ENCODE data around the gene CES2.

Gene CES2

GRCh38 chr16:66902648-66903543, 32.4 kb upstream of the CES2 start:
- 85 to 86% methylated on average over 14 of the region's 14 CpGs for WGBS, 2 experiments
- no peaks in the 10 kb centered on the region for H3K9me3 ChIP-seq (ENCODE audit: control insufficient read depth, low read length)
- no peaks in the 10 kb centered on the region for H3K4me1 ChIP-seq (ENCODE audit: control insufficient read depth, insufficient read depth, low read length)

GRCh38 chr16:66903544-66904427, 31.5 kb upstream of the CES2 start:
- 90 to 92% methylated on average over 11 of the region's 11 CpGs for WGBS, 2 experiments
- Histone ChIP-seq H3K4me1 (ENCODE audit: control insufficient read depth, insufficient read depth, low read length) (no peaks in the 10 kb centered on the region), H3K4me3 (ENCODE audit: insufficient read depth, low read depth, low read length) (no peak overlapping the region), H3K36me3 (ENCODE audit: control insufficient read depth, insufficient read depth, low read length) (no peaks in the 10 kb centered on the region), H3K27ac (ENCODE audit: insufficient read depth, low read depth, low read length, poor library complexity, severe bottlenecking) (no peak overlapping the region), H3K27me3 (ENCODE audit: control insufficient read depth, insufficient read depth, low read length, poor library complexity, severe bottlenecking) (no peaks in the 10 kb centered on the region), H3K9me3 (ENCODE audit: control insufficient read depth, low read length) (no peaks in the 10 kb centered on the region)

More at GRCh38 chr16:66902648-66903543, 32.4 kb upstream of the CES2 start:
- Histone ChIP-seq H3K27me3 (ENCODE audit: control insufficient read depth, insufficient read depth, low read length, poor library complexity, severe bottlenecking) (no peaks in the 10 kb centered on the region), H3K27ac (ENCODE audit: insufficient read depth, low read depth, low read length, poor library complexity, severe bottlenecking) (no peak overlapping the region), H3K36me3 (ENCODE audit: control insufficient read depth, insufficient read depth, low read length) (no peaks in the 10 kb centered on the region), H3K4me3 (ENCODE audit: insufficient read depth, low read depth, low read length) (no peak overlapping the region)

DNA sequence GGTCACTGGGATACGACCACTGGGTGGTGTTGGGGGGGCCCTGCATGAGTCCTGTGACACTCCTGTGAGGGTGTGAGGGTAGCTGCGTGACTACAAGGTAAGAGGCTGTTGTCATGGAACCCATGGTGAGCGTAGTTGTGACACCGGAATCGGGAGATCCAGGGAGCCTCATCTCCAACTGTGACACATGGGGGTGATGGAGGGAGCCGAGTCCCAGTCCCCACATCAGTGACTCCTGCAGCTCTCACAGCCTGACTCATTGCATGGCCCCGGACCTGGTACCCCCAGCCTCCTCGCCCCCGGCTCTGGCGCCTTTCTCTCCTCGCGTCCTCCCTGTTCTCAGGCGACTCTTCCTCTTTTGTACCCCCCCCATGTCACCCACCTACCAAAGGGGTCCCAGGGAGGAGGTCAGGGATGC, 30.9 kb upstream of the CES2 start:
- 91 to 95% methylated on average over 13 of the region's 13 CpGs for WGBS, 2 experiments
- H3K4me1 ChIP-seq (ENCODE audit: control insufficient read depth, insufficient read depth, low read length): no peaks in the 10 kb centered on the region
- no peak overlapping the region for H3K27ac ChIP-seq (ENCODE audit: insufficient read depth, low read depth, low read length, poor library complexity, severe bottlenecking)
- H3K4me3 ChIP-seq (ENCODE audit: insufficient read depth, low read depth, low read length): no peak overlapping the region
- no peaks in the 10 kb centered on the region for H3K27me3 ChIP-seq (ENCODE audit: control insufficient read depth, insufficient read depth, low read length, poor library complexity, severe bottlenecking)
- no peaks in the 10 kb centered on the region for H3K36me3 ChIP-seq (ENCODE audit: control insufficient read depth, insufficient read depth, low read length)
- no peaks in the 10 kb centered on the region for H3K9me3 ChIP-seq (ENCODE audit: control insufficient read depth, low read length)

DNA sequence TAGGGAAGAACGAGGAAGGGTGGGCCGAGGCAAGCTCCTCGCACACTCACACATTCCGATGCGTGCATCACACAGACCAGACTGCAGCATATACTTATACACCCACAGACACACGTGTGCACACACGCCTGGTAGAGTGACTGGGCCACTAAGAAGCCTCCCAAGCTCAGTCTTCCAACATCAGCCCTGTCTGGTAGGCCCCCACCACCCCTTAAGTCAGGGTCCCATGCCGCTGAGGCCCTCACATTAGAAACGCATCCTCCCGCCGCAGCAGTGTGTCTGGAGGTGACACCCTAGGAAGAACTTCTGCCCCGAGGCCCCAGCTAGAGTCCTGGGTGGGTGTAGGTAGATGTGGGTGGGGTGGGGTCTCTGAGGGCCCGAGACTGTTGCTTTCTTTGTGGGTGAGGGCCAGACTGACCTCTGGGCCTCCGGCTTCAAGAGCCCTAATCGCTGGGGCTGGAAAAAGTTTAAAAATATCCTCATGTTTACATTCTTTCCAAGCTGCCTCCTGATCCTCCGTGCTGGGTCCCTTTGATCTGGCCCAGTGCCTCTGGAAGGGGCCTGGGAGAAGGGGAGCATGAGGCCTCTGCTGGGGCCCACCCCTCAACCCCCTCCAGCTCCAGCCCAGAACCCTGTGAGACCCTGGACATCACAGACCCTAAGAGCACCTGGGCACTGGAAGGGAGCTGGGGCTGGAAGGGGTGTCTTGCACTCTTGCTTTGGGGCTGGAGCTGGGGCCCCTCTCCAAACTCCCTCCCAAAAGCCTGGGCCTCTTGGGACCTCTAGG, 30.3 kb upstream of the CES2 start:
- no peaks in the 10 kb centered on the region for H3K27me3 ChIP-seq (ENCODE audit: control insufficient read depth, insufficient read depth, low read length, poor library complexity, severe bottlenecking)
- H3K4me1 ChIP-seq (ENCODE audit: control insufficient read depth, insufficient read depth, low read length): no peaks in the 10 kb centered on the region
- no peaks in the 10 kb centered on the region for H3K9me3 ChIP-seq (ENCODE audit: control insufficient read depth, low read length)
- no peaks in the 10 kb centered on the region for H3K36me3 ChIP-seq (ENCODE audit: control insufficient read depth, insufficient read depth, low read length)
- no peak overlapping the region for H3K4me3 ChIP-seq (ENCODE audit: insufficient read depth, low read depth, low read length)
- WGBS, 2 experiments: 88% methylated on average over 16 of the region's 16 CpGs
- no peak overlapping the region for H3K27ac ChIP-seq (ENCODE audit: insufficient read depth, low read depth, low read length, poor library complexity, severe bottlenecking)

GRCh38 chr16:66905633-66906539, 29.4 kb upstream of the CES2 start:
- Histone ChIP-seq H3K27me3 (ENCODE audit: control insufficient read depth, insufficient read depth, low read length, poor library complexity, severe bottlenecking) (no peaks in the 10 kb centered on the region), H3K4me1 (ENCODE audit: control insufficient read depth, insufficient read depth, low read length) (no peaks in the 10 kb centered on the region), H3K4me3 (ENCODE audit: insufficient read depth, low read depth, low read length) (no peak overlapping the region), H3K27ac (ENCODE audit: insufficient read depth, low read depth, low read length, poor library complexity, severe bottlenecking) (no peak overlapping the region), H3K36me3 (ENCODE audit: control insufficient read depth, insufficient read depth, low read length) (no peaks in the 10 kb centered on the region), H3K9me3 (ENCODE audit: control insufficient read depth, low read length) (no peaks in the 10 kb centered on the region)
- 80 to 82% methylated on average over 11 of the region's 11 CpGs for WGBS, 2 experiments

DNA sequence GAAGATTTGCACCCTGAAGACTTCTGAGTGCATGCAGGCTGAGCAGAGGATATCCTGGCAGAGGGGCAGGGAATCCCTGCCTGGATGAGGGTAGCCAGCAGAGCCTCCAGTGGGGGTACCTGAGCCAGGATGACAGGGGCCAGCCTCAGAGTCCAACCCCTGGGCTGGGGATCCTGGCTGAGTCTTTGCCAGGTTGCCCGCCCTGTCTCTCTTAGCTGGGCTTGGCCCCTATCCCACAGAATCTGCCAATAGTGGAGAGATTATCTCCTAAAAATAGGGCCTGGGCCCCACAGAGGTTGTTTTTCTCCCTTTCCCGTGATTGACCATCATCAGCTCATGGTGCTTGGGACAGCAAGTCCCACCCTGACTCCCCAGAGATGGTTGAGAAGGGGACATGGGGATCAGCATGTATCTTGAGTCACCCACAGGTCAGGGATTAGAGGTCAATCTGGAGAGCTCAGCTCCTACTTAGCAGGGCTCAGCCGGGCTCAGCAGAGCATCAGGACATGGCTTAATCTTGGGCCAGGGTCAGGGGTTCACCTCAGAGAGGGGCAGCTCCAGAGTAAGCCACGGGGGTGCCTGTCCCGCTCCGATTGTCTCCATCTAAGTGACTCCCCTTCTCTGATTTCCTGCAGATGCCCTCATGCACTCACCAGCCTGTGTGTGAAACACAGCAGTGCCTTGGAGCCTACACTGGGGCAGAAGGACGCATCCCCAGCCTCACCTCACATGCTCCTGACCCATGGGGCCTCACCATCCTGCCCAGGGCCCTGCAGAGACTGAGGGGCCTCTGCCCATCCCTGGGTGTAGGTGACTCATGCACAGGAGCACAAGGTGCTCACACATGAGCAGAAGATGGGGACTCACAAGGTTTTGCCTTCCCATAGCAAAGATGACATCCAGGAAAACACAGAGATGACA, 28.1 kb upstream of the CES2 start:
- H3K4me1 ChIP-seq (ENCODE audit: control insufficient read depth, insufficient read depth, low read length): no peaks in the 10 kb centered on the region
- H3K4me3 ChIP-seq (ENCODE audit: insufficient read depth, low read depth, low read length): no peak overlapping the region
- no peaks in the 10 kb centered on the region for H3K9me3 ChIP-seq (ENCODE audit: control insufficient read depth, low read length)
- no peaks in the 10 kb centered on the region for H3K36me3 ChIP-seq (ENCODE audit: control insufficient read depth, insufficient read depth, low read length)
- H3K27ac ChIP-seq (ENCODE audit: insufficient read depth, low read depth, low read length, poor library complexity, severe bottlenecking): no peak overlapping the region
- no peaks in the 10 kb centered on the region for H3K27me3 ChIP-seq (ENCODE audit: control insufficient read depth, insufficient read depth, low read length, poor library complexity, severe bottlenecking)
- 80 to 85% methylated on average over 7 of the region's 7 CpGs for WGBS, 2 experiments

- no peak overlapping the region for H3K27ac ChIP-seq (ENCODE audit: insufficient read depth, low read depth, low read length, poor library complexity, severe bottlenecking)
- no peaks in the 10 kb centered on the region for H3K27me3 ChIP-seq (ENCODE audit: control insufficient read depth, insufficient read depth, low read length, poor library complexity, severe bottlenecking)
- no peaks in the 10 kb centered on the region for H3K36me3 ChIP-seq (ENCODE audit: control insufficient read depth, insufficient read depth, low read length)
- H3K4me3 ChIP-seq (ENCODE audit: insufficient read depth, low read depth, low read length): no peak overlapping the region
- 88 to 90% methylated on average over 3 of the region's 3 CpGs for WGBS, 2 experiments
- no peaks in the 10 kb centered on the region for H3K4me1 ChIP-seq (ENCODE audit: control insufficient read depth, insufficient read depth, low read length)
- no peaks in the 10 kb centered on the region for H3K9me3 ChIP-seq (ENCODE audit: control insufficient read depth, low read length)
Measured at GRCh38 chr16:66908116-66908515, 27.2 kb upstream of the CES2 start.

GRCh38 chr16:66908762-66909559, 26.4 kb upstream of the CES2 start:
- Histone ChIP-seq H3K36me3 (ENCODE audit: control insufficient read depth, insufficient read depth, low read length) (no peaks in the 10 kb centered on the region), H3K4me1 (ENCODE audit: control insufficient read depth, insufficient read depth, low read length) (no peaks in the 10 kb centered on the region), H3K4me3 (ENCODE audit: insufficient read depth, low read depth, low read length) (no peak overlapping the region), H3K9me3 (ENCODE audit: control insufficient read depth, low read length) (no peaks in the 10 kb centered on the region), H3K27ac (ENCODE audit: insufficient read depth, low read depth, low read length, poor library complexity, severe bottlenecking) (no peak overlapping the region), H3K27me3 (ENCODE audit: control insufficient read depth, insufficient read depth, low read length, poor library complexity, severe bottlenecking) (no peaks in the 10 kb centered on the region)
- WGBS, 2 experiments: 92% methylated on average over 14 of the region's 14 CpGs
